GM19193 (cell line): Measurements from ENCODE around the gene ENOX2.

ENCODE experiments used
- POLR2A ChIP-seq: IDR thresholded peaks from 4 replicates; pipeline ENCODE4 v1.6.1; 2011; ENCODE audit not compliant: insufficient read depth, insufficient read length; ENCODE audit errors: extremely low read depth

The ENOX2 gene

DNA sequence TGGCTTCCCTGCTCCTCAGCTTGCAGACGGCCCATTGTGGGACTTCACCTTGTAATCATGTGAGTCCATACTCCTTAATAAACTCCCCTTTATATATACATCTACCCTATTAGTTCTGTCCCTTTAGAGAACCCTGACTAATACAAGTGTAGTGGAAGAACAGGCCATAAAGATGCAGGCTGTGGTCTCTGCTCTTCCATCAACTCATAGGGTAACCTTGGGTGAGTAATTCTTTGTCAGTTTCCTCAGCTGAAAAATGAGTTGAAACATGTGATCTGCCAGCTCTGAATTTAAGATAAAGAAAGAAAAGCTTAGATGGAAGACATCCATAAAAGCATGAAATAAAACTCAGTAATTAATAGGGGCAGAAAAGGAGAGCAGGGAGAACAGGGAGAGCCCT lies 103.6 kb downstream of the ENOX2 start:
- no peak for TF ChIP-seq POLR2A

DNA sequence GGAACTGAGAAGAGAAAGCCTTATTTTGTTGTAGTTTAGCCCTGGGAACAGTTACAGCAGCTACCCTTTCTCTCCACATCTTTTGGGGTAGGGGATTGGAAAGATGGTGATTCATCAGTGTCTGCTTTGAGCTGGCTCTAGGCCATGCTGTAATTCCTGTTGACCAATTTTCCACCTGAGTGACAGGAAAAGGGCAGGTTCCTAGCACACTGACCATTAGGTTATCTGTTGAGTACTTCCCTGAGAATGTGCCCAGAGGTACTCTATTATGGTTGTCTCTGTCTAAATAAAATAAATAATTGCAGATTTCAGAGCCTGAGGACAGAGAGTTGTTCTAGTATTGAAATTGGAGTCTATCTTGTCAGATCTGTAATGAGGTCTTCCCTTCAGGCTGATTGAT lies 109.0 kb downstream of the ENOX2 start:
- TF ChIP-seq POLR2A, result no peak

- no peak for TF ChIP-seq POLR2A
Observed at GRCh38 chrX:130789793-130790192, 113.2 kb downstream of the ENOX2 start.

DNA sequence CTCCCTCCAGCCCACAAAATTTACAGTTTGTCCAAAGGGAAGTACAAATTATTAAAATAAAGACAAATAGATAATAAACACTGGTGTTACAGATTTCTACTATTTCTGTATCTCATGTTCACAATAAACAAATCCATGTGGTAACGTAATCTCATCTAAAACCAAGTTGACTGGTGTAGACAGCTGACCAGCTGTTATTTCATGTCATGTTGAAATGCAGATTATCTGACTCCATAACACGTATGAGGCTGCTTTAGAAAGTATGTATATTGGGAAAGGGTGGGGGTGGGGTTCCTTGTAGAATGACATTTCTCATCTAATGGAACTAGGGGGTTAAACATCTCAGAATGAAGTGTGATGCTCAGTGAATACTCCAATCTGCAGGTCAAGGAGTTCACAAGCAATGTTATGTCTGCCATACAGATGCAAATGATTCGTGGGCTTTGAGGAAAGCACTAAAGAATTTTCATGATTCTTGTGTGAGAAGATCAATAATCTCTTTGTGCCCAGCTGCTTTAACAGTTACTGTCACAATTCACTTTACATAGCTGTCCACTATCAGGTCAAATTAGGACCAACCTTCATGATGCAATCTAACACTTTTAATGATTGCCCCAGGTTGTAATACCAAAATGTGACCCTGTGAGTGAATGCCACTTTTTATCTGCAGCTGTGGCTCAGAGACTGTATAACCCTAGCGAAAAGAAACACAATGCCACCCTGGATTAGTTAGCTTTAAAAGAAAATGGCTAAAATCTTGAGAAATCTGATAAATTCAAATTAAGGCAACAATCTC lies 114.0 kb downstream of the ENOX2 start:
- TF ChIP-seq POLR2A, result no peak

DNA sequence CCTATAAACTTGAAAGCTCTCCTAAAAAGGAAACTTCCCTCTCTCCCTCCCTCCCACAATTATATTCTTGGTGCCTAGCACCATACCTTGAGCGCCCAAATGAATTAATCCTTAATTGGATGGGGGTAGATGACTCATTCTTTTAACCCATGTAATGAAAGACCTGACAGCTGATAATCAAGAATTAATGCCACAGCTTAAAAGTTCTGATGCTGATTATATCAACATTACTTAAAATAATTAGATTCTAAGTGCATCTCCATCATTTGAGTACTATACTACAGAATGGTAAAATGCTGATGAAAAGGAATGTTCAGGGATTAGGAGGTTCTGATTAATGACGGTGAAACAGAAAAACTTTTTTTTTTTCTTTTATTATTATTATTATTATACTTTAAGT lies 117.0 kb downstream of the ENOX2 start:
- no peak for TF ChIP-seq POLR2A

DNA sequence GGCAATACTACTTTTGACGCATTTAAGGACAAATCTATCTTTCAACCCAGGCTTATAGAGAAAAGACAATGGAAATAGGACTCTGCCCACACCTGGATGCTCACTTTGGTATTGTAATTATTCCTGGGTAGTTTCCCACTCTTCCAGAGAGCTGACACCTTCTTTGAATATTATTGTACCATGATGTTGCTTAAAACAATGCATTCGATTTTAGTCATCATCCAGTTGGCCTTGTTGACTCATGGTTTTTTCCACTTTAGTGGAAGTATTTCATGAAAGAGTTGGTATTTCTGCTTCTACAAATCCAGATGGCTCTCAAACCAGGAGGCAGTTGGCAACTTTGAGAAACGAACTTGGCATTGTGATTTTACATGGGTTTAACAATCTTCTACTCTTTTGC lies 124.2 kb downstream of the ENOX2 start:
- TF ChIP-seq POLR2A, result no peak

DNA sequence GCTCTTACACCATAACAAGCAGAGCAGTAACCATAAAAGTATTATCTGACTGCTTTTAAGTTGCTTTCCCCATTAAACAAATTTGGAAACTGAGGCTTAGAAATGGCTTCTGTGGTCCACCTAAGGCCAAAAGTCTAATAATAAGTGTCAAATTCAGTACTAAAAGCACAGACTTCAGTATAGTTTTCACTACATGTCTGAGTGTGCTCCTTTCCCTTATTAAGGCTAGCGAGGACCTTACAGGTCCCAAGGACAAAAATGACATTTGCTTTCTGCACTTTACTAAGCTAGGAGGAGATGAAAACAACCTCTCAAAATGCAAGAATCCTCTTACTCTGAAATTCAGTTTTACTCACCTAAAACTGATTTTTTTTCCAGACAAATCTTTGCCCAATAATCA lies 127.2 kb downstream of the ENOX2 start:
- no peak for TF ChIP-seq POLR2A

GRCh38 chrX:130772776-130773143 lies 130.2 kb downstream of the ENOX2 start:
- TF ChIP-seq POLR2A, result no peak

- TF ChIP-seq POLR2A, result no peak
Observed at GRCh38 chrX:130772105-130772775, 130.8 kb downstream of the ENOX2 start.

- TF ChIP-seq POLR2A, result no peak
Observed at GRCh38 chrX:130771648-130772047, 131.4 kb downstream of the ENOX2 start.

DNA sequence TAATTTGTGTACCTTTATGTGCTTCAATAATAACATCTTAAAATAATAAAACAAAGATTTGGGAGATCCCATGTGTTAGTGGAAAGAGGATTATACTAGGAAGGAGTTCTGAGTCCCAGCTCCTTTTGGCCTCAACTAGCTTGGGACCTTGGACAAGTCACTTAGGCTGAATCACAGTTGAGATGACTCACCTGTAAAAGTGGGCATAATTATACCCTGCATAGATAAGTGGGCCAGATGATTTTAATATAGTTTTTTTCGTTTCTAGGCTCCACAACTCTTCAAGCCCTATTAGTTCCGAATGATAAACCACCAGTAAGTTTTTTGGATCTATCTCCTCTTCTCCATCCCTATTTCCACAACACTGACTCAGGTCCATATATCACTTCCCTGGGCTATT lies 131.8 kb downstream of the ENOX2 start:
- TF ChIP-seq POLR2A, result no peak

DNA sequence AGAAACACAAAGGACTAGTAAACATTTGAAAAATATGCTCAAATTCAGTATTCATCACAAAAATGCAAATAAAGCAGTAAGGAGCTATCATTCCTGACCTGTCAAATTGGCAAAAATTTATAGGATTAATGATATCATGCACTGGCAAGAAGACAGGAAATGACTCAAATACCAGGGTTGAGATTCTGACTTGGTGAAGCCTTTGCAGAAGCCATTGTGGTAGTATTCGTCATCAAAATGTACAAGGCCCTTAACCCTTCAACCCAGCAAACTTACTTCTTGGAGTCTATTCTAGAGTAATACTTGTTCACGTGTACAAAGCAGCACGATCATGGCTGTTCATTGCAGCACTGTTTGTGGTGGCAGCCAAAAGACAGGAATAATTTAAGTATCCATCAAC lies 132.4 kb downstream of the ENOX2 start:
- TF ChIP-seq POLR2A, result no peak

GRCh38 chrX:130769835-130770234 lies 133.2 kb downstream of the ENOX2 start:
- TF ChIP-seq POLR2A, result no peak

DNA sequence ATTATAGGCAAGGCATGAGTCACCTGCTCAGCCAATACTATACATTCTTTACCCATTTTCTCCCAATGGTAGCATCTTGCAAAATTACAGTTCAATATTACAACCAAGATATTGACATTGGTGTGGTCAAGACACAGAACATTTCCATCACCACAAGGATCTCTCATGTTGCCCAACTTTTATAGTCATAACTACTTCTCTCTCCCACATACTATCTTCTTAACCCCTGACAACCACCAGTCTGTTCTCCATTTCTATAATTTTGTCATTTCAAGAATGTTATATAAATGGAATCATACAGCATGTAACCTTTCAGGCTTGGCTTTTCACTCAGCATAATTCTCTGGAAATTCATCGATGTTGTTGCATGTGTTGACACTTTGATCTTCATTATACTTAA lies 144.9 kb downstream of the ENOX2 start:
- no peak for TF ChIP-seq POLR2A

- TF ChIP-seq POLR2A, result no peak
Observed at GRCh38 chrX:130756233-130756632, 146.8 kb downstream of the ENOX2 start.

DNA sequence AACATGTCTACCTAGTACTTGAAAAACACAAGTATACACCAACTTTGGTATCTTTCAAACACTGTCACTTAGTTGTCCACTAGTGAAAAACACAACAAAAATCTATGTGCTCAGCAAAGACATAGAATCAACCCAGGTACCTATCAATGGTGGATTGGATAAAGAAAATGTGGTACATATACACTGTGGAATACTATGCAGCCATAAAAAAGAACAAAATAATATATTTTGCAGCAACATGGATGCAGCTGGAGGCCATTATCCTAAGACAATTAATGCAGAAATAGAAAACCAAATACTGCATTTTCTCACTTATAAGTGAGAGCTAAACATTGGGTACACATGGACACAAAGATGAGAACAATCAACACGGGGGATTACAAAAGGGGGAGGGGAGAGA lies 148.7 kb downstream of the ENOX2 start:
- no peak for TF ChIP-seq POLR2A
